HG03439 (cell line): ENCODE measurements around the gene ZNRF1.
A peak's percentile ranks its signal among the peaks of the same experiment; 100 is the strongest.
"Not testable (repeated sequence)": the region's sequence is repeated elsewhere in the genome, so short reads cannot be mapped to it uniquely, and the experiment has no call there.

Experiments
- ATAC-seq: cut with Tn5 transposase; IDR thresholded peaks from one replicate; pipeline ENCODE4 v1.9.1; 2021; ENCODE audit warnings: mild to moderate bottlenecking, moderate library complexity; ENCODE audit not compliant: unreplicated experiment

The ZNRF1 gene

GRCh38 chr16:75074920-75075687, 76.3 kb downstream of the ZNRF1 start:
- ATAC-seq = peak; percentile 93

GRCh38 chr16:75075688-75076268, 77.0 kb downstream of the ZNRF1 start:
- no peak for ATAC-seq

- no peak for ATAC-seq
Measured at GRCh38 chr16:75078886-75079285, 80.1 kb downstream of the ZNRF1 start.

- no peak for ATAC-seq
Measured at GRCh38 chr16:75079346-75079926, 80.6 kb downstream of the ZNRF1 start.

GRCh38 chr16:75080205-75081029, 81.6 kb downstream of the ZNRF1 start:
- no peak for ATAC-seq

GRCh38 chr16:75081179-75081859, 82.5 kb downstream of the ZNRF1 start:
- no peak for ATAC-seq

GRCh38 chr16:75083813-75084212, 85.0 kb downstream of the ZNRF1 start:
- ATAC-seq = no peak

GRCh38 chr16:75085556-75085955, 86.7 kb downstream of the ZNRF1 start:
- no peak for ATAC-seq

GRCh38 chr16:75086281-75086680, 87.5 kb downstream of the ZNRF1 start:
- ATAC-seq = no peak

GRCh38 chr16:75086688-75087374, 88.0 kb downstream of the ZNRF1 start:
- ATAC-seq = no peak

- ATAC-seq = no peak
Measured at GRCh38 chr16:75087375-75087979, 88.7 kb downstream of the ZNRF1 start.

- ATAC-seq = no peak
Measured at GRCh38 chr16:75088216-75088615, 89.4 kb downstream of the ZNRF1 start.

- ATAC-seq = no peak
Measured at GRCh38 chr16:75088934-75089333, 90.1 kb downstream of the ZNRF1 start.

- no peak for ATAC-seq
Measured at GRCh38 chr16:75089486-75090202, 90.8 kb downstream of the ZNRF1 start.

- not testable (repeated sequence) for ATAC-seq
Measured at GRCh38 chr16:75090899-75091298, 92.1 kb downstream of the ZNRF1 start.

- not testable (repeated sequence) for ATAC-seq
Measured at GRCh38 chr16:75091619-75092018, 92.8 kb downstream of the ZNRF1 start.

GRCh38 chr16:75092777-75093176, 94.0 kb downstream of the ZNRF1 start:
- no peak for ATAC-seq

- ATAC-seq = no peak
Measured at GRCh38 chr16:75093598-75094540, 95.0 kb downstream of the ZNRF1 start.
